HEK293 (cell line): ENCODE measurements around the gene NOVA2.

Experiments
- CTCF ChIA-PET: fragments of 350-600 bp; formaldehyde crosslinking; extraction: SDS; loops from one replicate; lab custom pipeline; 2021; ENCODE audit warnings: antibody characterized with exemption; lab: Yijun Ruan, JAX
- POLR2A ChIA-PET: fragments of 300-600 bp; formaldehyde crosslinking; extraction: SDS; loops from one replicate; lab custom pipeline; 2020; ENCODE audit warnings: antibody characterized with exemption, inconsistent platforms; lab: Yijun Ruan, JAX
- H3K27ac ChIP-seq: fragments of 200-500 bp; sonication (Bioruptor generic); 2 replicates; pipeline ENCODE4 v1.5.1; 2014; ENCODE audit warnings: low read depth, low read length, control low read depth, inconsistent platforms; ENCODE audit errors: extremely low read depth
- H3K36me3 ChIP-seq, 2 experiments: fragments of 200-500 bp in 1 of 2; sonication (Bioruptor generic) in 1 of 2; 1 replicate in 1 of 2; 2 replicates in 1 of 2; pipeline ENCODE4 v1.5.1; 2014 to 2017; ENCODE audit warnings: inconsistent platforms in 2 of 2, low read length in 2 of 2; ENCODE audit not compliant: control insufficient read depth in 2 of 2, insufficient read depth in 1 of 2
- H3K4me1 ChIP-seq: fragments of 200-500 bp; sonication (Bioruptor generic); 2 replicates; pipeline ENCODE4 v1.5.1; 2014; ENCODE audit warnings: mild to moderate bottlenecking, low read length, inconsistent platforms; ENCODE audit not compliant: control insufficient read depth, insufficient read depth
- H3K4me3 ChIP-seq: 2 replicates; pipeline ENCODE4 v1.5.1; 2011; ENCODE audit warnings: low read depth, mild to moderate bottlenecking, control low read depth, low read length, moderate library complexity
- H3K9me3 ChIP-seq: fragments of 200-500 bp; sonication (Bioruptor generic); 2 replicates; pipeline ENCODE4 v1.5.1; 2014; ENCODE audit warnings: low read depth, low read length, inconsistent platforms; ENCODE audit not compliant: control insufficient read depth, insufficient read depth
- GLI2 ChIP-seq: fragments of 450-650 bp; formaldehyde crosslinking; IDR thresholded peaks from 2 replicates; pipeline ENCODE4; 2017; ENCODE audit warnings: missing biosample characterization, missing genetic modification characterization, low read depth, borderline replicate concordance
- GLI4 ChIP-seq: fragments of 450-650 bp; formaldehyde crosslinking; IDR thresholded peaks from 2 replicates; pipeline ENCODE4 v1.5.1; 2016; ENCODE audit warnings: missing biosample characterization, missing genetic modification characterization
- KLF7 ChIP-seq: fragments of 450-650 bp; formaldehyde crosslinking; IDR thresholded peaks from 2 replicates; pipeline ENCODE4 v1.5.1; 2016; ENCODE audit warnings: missing biosample characterization, missing genetic modification characterization, borderline replicate concordance
- KLF8 ChIP-seq: fragments of 450-650 bp; formaldehyde crosslinking; IDR thresholded peaks from 2 replicates; pipeline ENCODE4 v1.5.1; 2016; ENCODE audit warnings: missing biosample characterization, missing genetic modification characterization
- SP2 ChIP-seq: fragments of 450-650 bp; formaldehyde crosslinking; IDR thresholded peaks from 2 replicates; pipeline ENCODE4 v1.5.1; 2016; ENCODE audit warnings: missing biosample characterization, missing genetic modification characterization
- YY1 ChIP-seq: fragments of 450-650 bp; formaldehyde crosslinking; IDR thresholded peaks from 2 replicates; pipeline ENCODE4 v1.5.1; 2018; ENCODE audit warnings: missing biosample characterization, missing genetic modification characterization
- ZBTB20 ChIP-seq: fragments of 450-650 bp; formaldehyde crosslinking; IDR thresholded peaks from 2 replicates; pipeline ENCODE4 v1.5.1; 2016; ENCODE audit warnings: missing biosample characterization, missing genetic modification characterization
- ZBTB21 ChIP-seq: fragments of 450-650 bp; formaldehyde crosslinking; IDR thresholded peaks from 2 replicates; pipeline ENCODE4 v1.5.1; 2017; ENCODE audit warnings: missing biosample characterization, missing genetic modification characterization
- ZNF155 ChIP-seq: fragments of 450-650 bp; formaldehyde crosslinking; IDR thresholded peaks from 2 replicates; pipeline ENCODE4 v1.5.1; 2016; ENCODE audit warnings: missing biosample characterization, missing genetic modification characterization
- ZNF211 ChIP-seq: fragments of 450-650 bp; formaldehyde crosslinking; IDR thresholded peaks from 2 replicates; pipeline ENCODE4 v1.5.1; 2016; ENCODE audit warnings: low read depth, missing biosample characterization, missing genetic modification characterization
- ZNF24 ChIP-seq: fragments of 450-650 bp; formaldehyde crosslinking; IDR thresholded peaks from 2 replicates; pipeline ENCODE4 v1.5.1; 2016; ENCODE audit warnings: missing biosample characterization, missing genetic modification characterization
- ZNF324 ChIP-seq: fragments of 450-650 bp; formaldehyde crosslinking; IDR thresholded peaks from 2 replicates; pipeline ENCODE4 v1.5.1; 2016; ENCODE audit warnings: missing biosample characterization, missing genetic modification characterization
- ZNF335 ChIP-seq: fragments of 450-650 bp; formaldehyde crosslinking; conservative IDR thresholded peaks from 2 replicates; pipeline ENCODE4 v1.5.1; 2016; ENCODE audit warnings: missing biosample characterization, missing genetic modification characterization
- ZNF48 ChIP-seq: fragments of 450-650 bp; formaldehyde crosslinking; IDR thresholded peaks from 2 replicates; pipeline ENCODE4 v1.5.1; 2016; ENCODE audit warnings: missing biosample characterization, missing genetic modification characterization
- ZNF510 ChIP-seq: fragments of 450-650 bp; formaldehyde crosslinking; IDR thresholded peaks from 2 replicates; pipeline ENCODE4 v1.5.1; 2018; ENCODE audit warnings: mild to moderate bottlenecking, missing genetic modification characterization, missing biosample characterization; ENCODE audit not compliant: insufficient replicate concordance
- ZNF514 ChIP-seq: fragments of 450-650 bp; formaldehyde crosslinking; IDR thresholded peaks from 2 replicates; pipeline ENCODE4 v1.5.1; 2016; ENCODE audit warnings: missing biosample characterization, missing genetic modification characterization
- ZNF555 ChIP-seq: fragments of 450-650 bp; formaldehyde crosslinking; conservative IDR thresholded peaks from 2 replicates; pipeline ENCODE4 v1.5.1; 2017; ENCODE audit warnings: missing biosample characterization, mild to moderate bottlenecking, missing genetic modification characterization, inconsistent platforms
- ZNF626 ChIP-seq: fragments of 450-650 bp; sonication (Bioruptor Pico); formaldehyde crosslinking; IDR thresholded peaks from 2 replicates; pipeline ENCODE4 v1.5.1; 2018; ENCODE audit warnings: missing biosample characterization, missing genetic modification characterization, inconsistent platforms
- ZNF629 ChIP-seq: fragments of 450-650 bp; formaldehyde crosslinking; IDR thresholded peaks from 2 replicates; pipeline ENCODE4 v1.5.1; 2017; ENCODE audit warnings: missing biosample characterization, missing genetic modification characterization
- ZNF670 ChIP-seq: fragments of 450-650 bp; formaldehyde crosslinking; IDR thresholded peaks from 2 replicates; pipeline ENCODE4 v1.5.1; 2016; ENCODE audit warnings: missing biosample characterization, missing genetic modification characterization, low read depth
- ZNF837 ChIP-seq: fragments of 450-650 bp; formaldehyde crosslinking; IDR thresholded peaks from 2 replicates; pipeline ENCODE4 v1.5.1; 2016; ENCODE audit warnings: missing biosample characterization, missing genetic modification characterization
- TF ChIP-seq, protein P1 (sequence below): fragments of 450-650 bp; formaldehyde crosslinking; conservative IDR thresholded peaks from 2 replicates; pipeline ENCODE4 v1.5.1; 2016; ENCODE audit warnings: low read depth, missing biosample characterization, missing genetic modification characterization
- TF ChIP-seq, protein P2 (sequence below): fragments of 450-650 bp; formaldehyde crosslinking; IDR thresholded peaks from 2 replicates; pipeline ENCODE4 v1.5.1; 2017; ENCODE audit warnings: missing biosample characterization, missing genetic modification characterization
- TF ChIP-seq, protein P3 (sequence below): fragments of 450-650 bp; formaldehyde crosslinking; conservative IDR thresholded peaks from 2 replicates; pipeline ENCODE4 v1.5.1; 2016; ENCODE audit warnings: low read depth, missing biosample characterization, missing genetic modification characterization
- TF ChIP-seq, protein P4 (sequence below): fragments of 450-650 bp; formaldehyde crosslinking; IDR thresholded peaks from 2 replicates; pipeline ENCODE4 v1.5.1; 2017; ENCODE audit warnings: missing biosample characterization, missing genetic modification characterization

Gene NOVA2

DNA sequence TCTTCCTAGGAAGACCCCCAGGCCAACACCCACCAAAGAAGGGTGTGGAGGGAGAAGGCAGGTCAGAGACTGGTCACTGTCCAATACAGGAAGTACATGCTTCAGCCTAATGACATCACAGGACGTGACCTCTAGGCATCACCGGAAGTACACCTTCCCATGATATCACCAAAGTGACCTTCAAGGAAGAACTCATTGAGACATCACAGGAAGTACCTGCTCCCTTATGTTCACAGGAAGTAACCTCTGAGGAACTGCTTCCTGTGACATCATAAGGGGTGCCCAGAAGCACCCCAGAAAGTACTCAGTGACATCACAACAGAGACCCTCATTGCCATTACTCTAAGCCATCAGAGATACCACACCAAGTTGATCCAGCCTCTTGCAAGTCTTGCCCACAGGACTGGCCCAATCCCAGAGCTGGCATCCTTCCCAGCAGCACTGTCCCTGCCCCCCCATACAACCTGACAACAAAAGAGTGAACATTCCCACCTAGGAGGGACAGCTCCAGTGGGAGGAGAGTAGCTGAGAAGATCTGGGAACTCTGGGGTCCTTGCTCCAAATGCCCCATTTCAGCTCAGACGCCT is 34.8 kb downstream of the NOVA2 start:
- H3K4me1 ChIP-seq: no peaks in the 10 kb centered on the region
- no peak overlapping the region for H3K27ac ChIP-seq
- H3K4me3 ChIP-seq: no peak overlapping the region
- ChIA-PET POLR2A (no interaction called here), CTCF (no interaction called here)
- no peaks in the 10 kb centered on the region; a peak in 1 of 3 replicates for H3K36me3 ChIP-seq
- no peaks in the 10 kb centered on the region for H3K9me3 ChIP-seq
- TF ChIP-seq, protein P1, sequence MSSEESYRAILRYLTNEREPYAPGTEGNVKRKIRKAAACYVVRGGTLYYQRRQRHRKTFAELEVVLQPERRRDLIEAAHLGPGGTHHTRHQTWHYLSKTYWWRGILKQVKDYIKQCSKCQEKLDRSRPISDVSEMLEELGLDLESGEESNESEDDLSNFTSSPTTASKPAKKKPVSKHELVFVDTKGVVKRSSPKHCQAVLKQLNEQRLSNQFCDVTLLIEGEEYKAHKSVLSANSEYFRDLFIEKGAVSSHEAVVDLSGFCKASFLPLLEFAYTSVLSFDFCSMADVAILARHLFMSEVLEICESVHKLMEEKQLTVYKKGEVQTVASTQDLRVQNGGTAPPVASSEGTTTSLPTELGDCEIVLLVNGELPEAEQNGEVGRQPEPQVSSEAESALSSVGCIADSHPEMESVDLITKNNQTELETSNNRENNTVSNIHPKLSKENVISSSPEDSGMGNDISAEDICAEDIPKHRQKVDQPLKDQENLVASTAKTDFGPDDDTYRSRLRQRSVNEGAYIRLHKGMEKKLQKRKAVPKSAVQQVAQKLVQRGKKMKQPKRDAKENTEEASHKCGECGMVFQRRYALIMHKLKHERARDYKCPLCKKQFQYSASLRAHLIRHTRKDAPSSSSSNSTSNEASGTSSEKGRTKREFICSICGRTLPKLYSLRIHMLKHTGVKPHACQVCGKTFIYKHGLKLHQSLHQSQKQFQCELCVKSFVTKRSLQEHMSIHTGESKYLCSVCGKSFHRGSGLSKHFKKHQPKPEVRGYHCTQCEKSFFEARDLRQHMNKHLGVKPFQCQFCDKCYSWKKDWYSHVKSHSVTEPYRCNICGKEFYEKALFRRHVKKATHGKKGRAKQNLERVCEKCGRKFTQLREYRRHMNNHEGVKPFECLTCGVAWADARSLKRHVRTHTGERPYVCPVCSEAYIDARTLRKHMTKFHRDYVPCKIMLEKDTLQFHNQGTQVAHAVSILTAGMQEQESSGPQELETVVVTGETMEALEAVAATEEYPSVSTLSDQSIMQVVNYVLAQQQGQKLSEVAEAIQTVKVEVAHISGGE (tag by site-specific recombination): 0 out of 2 replicates have a peak, but pooled peaks have one; percentile 29
- no peak for TF ChIP-seq ZNF670 (tag by site-specific recombination)
- TF ChIP-seq ZNF335 (tag by site-specific recombination): no peak
- TF ChIP-seq GLI2 (tag by site-specific recombination): no peak
- TF ChIP-seq KLF7 (tag by site-specific recombination): no peak
- no peak for TF ChIP-seq ZNF514 (tag by site-specific recombination)
- no peak for TF ChIP-seq GLI4 (tag by site-specific recombination)
- no peak for TF ChIP-seq ZNF837
- peak; percentile 77 for TF ChIP-seq ZBTB21 (tag by site-specific recombination)
- TF ChIP-seq ZNF629: peak; percentile 75
- TF ChIP-seq ZNF155 (tag by site-specific recombination): no peak
- TF ChIP-seq SP2: 0 out of 2 replicates have a peak, but pooled peaks have one; percentile 7
- no peak for TF ChIP-seq ZNF24 (tag by site-specific recombination)
- no peak for TF ChIP-seq ZNF555 (tag by site-specific recombination)
- TF ChIP-seq ZNF211 (tag by site-specific recombination): no peak
- TF ChIP-seq ZNF324 (tag by site-specific recombination): no peak
- no peak for TF ChIP-seq KLF8 (tag by site-specific recombination)
- TF ChIP-seq, protein P2, sequence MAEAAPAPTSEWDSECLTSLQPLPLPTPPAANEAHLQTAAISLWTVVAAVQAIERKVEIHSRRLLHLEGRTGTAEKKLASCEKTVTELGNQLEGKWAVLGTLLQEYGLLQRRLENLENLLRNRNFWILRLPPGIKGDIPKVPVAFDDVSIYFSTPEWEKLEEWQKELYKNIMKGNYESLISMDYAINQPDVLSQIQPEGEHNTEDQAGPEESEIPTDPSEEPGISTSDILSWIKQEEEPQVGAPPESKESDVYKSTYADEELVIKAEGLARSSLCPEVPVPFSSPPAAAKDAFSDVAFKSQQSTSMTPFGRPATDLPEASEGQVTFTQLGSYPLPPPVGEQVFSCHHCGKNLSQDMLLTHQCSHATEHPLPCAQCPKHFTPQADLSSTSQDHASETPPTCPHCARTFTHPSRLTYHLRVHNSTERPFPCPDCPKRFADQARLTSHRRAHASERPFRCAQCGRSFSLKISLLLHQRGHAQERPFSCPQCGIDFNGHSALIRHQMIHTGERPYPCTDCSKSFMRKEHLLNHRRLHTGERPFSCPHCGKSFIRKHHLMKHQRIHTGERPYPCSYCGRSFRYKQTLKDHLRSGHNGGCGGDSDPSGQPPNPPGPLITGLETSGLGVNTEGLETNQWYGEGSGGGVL (tag by site-specific recombination): no peak
- no peak for TF ChIP-seq ZNF48
- TF ChIP-seq, protein P3, sequence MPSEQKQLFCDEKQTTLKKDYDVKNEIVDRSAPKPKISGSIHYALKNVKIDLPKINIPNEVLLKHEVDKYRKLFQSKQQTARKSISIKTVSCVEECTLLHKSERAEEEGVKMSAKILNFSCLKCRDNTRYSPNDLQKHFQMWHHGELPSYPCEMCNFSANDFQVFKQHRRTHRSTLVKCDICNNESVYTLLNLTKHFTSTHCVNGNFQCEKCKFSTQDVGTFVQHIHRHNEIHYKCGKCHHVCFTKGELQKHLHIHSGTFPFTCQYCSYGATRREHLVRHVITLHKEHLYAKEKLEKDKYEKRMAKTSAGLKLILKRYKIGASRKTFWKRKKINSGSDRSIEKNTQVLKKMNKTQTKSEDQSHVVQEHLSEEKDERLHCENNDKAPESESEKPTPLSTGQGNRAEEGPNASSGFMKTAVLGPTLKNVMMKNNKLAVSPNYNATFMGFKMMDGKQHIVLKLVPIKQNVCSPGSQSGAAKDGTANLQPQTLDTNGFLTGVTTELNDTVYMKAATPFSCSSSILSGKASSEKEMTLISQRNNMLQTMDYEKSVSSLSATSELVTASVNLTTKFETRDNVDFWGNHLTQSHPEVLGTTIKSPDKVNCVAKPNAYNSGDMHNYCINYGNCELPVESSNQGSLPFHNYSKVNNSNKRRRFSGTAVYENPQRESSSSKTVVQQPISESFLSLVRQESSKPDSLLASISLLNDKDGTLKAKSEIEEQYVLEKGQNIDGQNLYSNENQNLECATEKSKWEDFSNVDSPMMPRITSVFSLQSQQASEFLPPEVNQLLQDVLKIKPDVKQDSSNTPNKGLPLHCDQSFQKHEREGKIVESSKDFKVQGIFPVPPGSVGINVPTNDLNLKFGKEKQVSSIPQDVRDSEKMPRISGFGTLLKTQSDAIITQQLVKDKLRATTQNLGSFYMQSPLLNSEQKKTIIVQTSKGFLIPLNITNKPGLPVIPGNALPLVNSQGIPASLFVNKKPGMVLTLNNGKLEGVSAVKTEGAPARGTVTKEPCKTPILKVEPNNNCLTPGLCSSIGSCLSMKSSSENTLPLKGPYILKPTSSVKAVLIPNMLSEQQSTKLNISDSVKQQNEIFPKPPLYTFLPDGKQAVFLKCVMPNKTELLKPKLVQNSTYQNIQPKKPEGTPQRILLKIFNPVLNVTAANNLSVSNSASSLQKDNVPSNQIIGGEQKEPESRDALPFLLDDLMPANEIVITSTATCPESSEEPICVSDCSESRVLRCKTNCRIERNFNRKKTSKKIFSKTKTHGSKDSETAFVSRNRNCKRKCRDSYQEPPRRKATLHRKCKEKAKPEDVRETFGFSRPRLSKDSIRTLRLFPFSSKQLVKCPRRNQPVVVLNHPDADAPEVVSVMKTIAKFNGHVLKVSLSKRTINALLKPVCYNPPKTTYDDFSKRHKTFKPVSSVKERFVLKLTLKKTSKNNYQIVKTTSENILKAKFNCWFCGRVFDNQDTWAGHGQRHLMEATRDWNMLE: peak; percentile 60
- no peak for TF ChIP-seq YY1 (tag by site-specific recombination)
- TF ChIP-seq ZNF626 (tag by site-specific recombination): no peak
- TF ChIP-seq, protein P4, sequence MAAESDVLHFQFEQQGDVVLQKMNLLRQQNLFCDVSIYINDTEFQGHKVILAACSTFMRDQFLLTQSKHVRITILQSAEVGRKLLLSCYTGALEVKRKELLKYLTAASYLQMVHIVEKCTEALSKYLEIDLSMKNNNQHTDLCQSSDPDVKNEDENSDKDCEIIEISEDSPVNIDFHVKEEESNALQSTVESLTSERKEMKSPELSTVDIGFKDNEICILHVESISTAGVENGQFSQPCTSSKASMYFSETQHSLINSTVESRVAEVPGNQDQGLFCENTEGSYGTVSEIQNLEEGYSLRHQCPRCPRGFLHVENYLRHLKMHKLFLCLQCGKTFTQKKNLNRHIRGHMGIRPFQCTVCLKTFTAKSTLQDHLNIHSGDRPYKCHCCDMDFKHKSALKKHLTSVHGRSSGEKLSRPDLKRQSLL (tag by site-specific recombination): no peak
- no peak for TF ChIP-seq ZNF510 (tag by site-specific recombination)
- TF ChIP-seq ZBTB20 (tag by site-specific recombination): no peak
